ENCODE results near the gene BORCS6. TPM values are rescaled to one million over a fixed set of nuclear protein-coding genes. Genes with fewer than 3 reads are reported as not detected.
A peak's percentile ranks its signal among the peaks of the same experiment; 100 is the strongest.

BORCS6 gene
- total and polyA plus RNA-seq, 2 of the 13 experiments (the other 11 are each of a cell fraction or from before 2014, with no cell fraction given), result 2.0 to 5.1 TPM

- TF ChIP-seq PAXIP1 (CRISPR knock-in tag; conservative IDR thresholded peaks at IDR 0.05) (peak; percentile 43; the same call in 1 of the 2 replicates), RARA (CRISPR knock-in tag; IDR thresholded peaks at IDR 0.05) (no peak), SMC3 (IDR thresholded peaks at IDR 0.05; ENCODE audit: low read length) (no peak), HIVEP1 (CRISPR knock-in tag; IDR thresholded peaks at IDR 0.05) (no peak), BHLHE40 (IDR thresholded peaks at IDR 0.05; ENCODE audit: low read length) (no peak), ZNF367 (CRISPR knock-in tag; IDR thresholded peaks at IDR 0.05; ENCODE audit: borderline replicate concordance) (no peak), MTA3 (CRISPR knock-in tag; IDR thresholded peaks at IDR 0.05) (no peak), PLRG1 (conservative IDR thresholded peaks at IDR 0.05) (no peak), PHF8 (CRISPR knock-in tag; IDR thresholded peaks at IDR 0.05) (no peak; the same call in 1 of the 2 replicates), MAX (IDR thresholded peaks at IDR 0.05) (no peak), ERF (CRISPR knock-in tag; IDR thresholded peaks at IDR 0.05) (peak; percentile 44; the same call in 1 of the 2 replicates), ATM (IDR thresholded peaks at IDR 0.05; ENCODE audit: borderline replicate concordance) (no peak), ZNF674 (CRISPR knock-in tag; IDR thresholded peaks at IDR 0.05; ENCODE audit: low read depth) (no peak), TEAD3 (CRISPR knock-in tag; optimal IDR thresholded peaks at IDR 0.05; ENCODE audit: borderline replicate concordance) (peak; percentile 97), AHDC1 (CRISPR knock-in tag; IDR thresholded peaks at IDR 0.05; ENCODE audit: borderline replicate concordance) (no peak), NFE2L1 (CRISPR knock-in tag; IDR thresholded peaks at IDR 0.05; ENCODE audit: borderline replicate concordance) (no peak), ZNF589 (CRISPR knock-in tag; conservative IDR thresholded peaks at IDR 0.05) (no peak), SNAPC5 (CRISPR knock-in tag; IDR thresholded peaks at IDR 0.05; ENCODE audit: borderline replicate concordance) (no peak), ELF3 (CRISPR knock-in tag; IDR thresholded peaks at IDR 0.05) (no peak), ATF7 (IDR thresholded peaks at IDR 0.05) (no peak), ATF7 (CRISPR knock-in tag; IDR thresholded peaks at IDR 0.05) (no peak), CENPX (CRISPR knock-in tag; IDR thresholded peaks at IDR 0.05) (no peak), GLI4 (CRISPR knock-in tag; IDR thresholded peaks at IDR 0.05; ENCODE audit: borderline replicate concordance) (no peak)
These were observed 35.9 kb downstream of the BORCS6 start (continued) for GRCh38 chr17:8153957-8154607.

Data from HepG2 (cell line).